Daoy (cell line): ENCODE measurements around the gene BDH1. TPM values are rescaled to one million over a fixed set of nuclear protein-coding genes. Genes with fewer than 3 reads are reported as not detected.
"Not testable (repeated sequence)": the region's sequence is repeated elsewhere in the genome, so short reads cannot be mapped to it uniquely, and the experiment has no call there.

ENCODE experiments used
- DNase-seq: peaks from one replicate; pipeline ENCODE4 v3.0.0-alpha.2; 2015; ENCODE audit warnings: low read depth
- total RNA-seq: library from RNA; depleted of rRNA; stranded (reverse); fragments of >200 nt; shearing (Covaris generic); gene quantifications from 2 replicates; pipeline ENCODE4 v1.2.3, GENCODE V29; 2014

The BDH1 gene
- total RNA-seq, 1 experiment from 2014 or later: 14.9 TPM

GRCh38 chr3:197578376-197578775 is 22.6 kb upstream of the BDH1 start:
- DNase-seq: no peak

DNA sequence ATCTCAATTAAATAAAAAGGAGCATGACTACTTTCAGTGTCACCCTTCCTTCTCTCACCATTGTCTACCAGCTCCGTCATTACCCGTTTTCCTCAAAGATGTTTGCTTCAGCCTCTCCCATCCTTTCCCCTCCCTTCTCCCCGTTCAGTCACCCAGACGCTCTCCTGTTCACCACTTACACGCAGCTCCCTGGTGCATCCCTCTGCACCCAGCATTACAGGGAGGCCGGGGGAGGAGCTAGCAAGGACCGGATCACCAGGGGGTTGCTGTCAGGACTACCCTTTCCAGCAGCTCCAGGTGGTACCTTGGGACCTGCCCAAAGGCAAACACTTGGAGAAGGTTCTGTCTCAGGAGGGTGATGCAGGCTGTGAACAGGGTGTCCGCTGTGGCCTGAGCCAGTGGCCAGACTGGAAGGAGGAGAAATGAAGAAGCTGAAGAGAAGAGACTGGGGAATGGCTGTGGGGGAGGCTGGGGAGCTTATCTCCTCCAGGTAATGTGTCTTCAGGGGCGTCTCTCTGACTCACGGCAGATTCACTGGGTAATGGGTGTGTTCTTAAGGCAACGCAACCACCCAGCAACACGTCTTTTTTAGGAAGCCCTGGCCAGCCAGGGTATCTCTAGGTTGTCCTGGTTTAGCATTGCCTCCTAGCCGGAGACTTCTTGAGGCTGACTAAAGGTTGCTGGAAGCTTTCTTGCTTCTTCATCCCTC is 21.8 kb upstream of the BDH1 start:
- DNase-seq: no peak

GRCh38 chr3:197576838-197577237 is 21.1 kb upstream of the BDH1 start:
- DNase-seq: no peak

- no peak for DNase-seq
Observed at GRCh38 chr3:197575362-197575761, 19.6 kb upstream of the BDH1 start.

DNA sequence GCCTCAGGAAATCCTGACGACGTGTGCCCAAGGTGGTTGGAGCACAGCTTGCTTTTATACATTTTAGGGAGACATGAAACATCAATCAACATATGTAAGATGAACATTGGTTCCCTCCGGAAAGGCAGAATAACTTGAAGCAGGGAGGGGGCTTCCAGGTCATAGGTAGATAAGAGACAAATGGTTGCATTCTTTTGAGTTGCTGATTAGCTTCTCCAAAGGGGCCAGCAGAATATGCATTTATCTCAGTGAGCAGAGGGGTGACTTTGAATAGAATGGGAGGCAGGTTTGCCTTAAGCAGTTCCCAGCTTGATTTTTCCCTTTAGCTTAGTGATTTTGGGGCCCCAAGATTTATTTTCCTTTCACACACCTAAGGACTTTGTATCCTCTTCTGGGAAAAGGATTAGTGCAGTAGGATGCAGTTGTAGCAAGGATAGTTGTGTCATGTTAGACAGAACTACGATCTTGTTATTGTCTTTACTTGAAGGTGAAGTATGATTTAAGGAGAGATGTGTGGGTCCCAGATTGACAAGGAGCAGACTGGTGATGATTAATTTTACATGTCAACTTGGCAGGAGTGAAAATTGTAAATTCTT is 18.7 kb upstream of the BDH1 start:
- DNase-seq: not testable (repeated sequence)

- DNase-seq: no peak
Observed at GRCh38 chr3:197573048-197573767, 17.4 kb upstream of the BDH1 start.

GRCh38 chr3:197571880-197572172 is 16.1 kb upstream of the BDH1 start:
- not testable (repeated sequence) for DNase-seq

GRCh38 chr3:197571074-197571879 is 15.5 kb upstream of the BDH1 start:
- DNase-seq: not testable (repeated sequence)

- not testable (repeated sequence) for DNase-seq
Observed at GRCh38 chr3:197569433-197569832, 13.7 kb upstream of the BDH1 start.

DNA sequence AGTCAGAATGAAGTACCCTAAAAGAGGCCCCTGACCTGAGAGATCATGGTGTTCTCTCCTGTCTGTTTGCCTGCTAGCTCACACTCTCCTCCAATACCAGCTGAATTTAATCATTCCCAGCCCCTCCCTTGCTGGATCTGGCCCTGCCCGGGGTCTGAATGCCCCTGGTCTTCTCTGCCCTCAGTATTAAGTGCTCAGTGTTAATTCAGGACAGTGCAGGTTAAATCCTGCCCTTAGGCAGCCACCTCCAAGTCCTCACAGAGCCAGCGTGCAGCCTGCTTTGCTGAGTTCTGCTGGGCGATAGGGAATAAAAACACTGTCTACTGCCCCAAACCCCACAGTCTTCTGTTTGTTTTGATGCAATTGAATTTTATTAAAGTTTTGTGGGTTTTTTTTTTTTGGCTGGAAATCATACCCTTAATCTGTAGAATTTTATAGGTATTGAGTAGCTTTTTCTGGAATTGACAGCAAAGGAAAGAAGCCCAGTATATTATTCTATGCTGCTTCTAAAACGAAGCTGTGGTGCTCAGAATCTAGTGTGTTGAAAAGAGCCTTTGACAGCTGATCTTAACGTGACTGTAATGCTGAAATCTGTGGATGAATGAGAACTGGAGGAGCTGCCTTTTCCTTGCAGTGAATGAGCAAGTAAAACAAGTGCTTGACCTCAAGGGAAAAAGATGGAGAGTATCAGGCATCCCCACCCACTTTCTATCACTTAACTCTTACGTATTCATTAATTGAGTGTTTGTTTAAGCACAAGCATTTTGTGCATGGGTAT is 12.3 kb upstream of the BDH1 start:
- no peak for DNase-seq

- not testable (repeated sequence) for DNase-seq
Observed at GRCh38 chr3:197566155-197566554, 10.4 kb upstream of the BDH1 start.

- DNase-seq: no peak
Observed at GRCh38 chr3:197564097-197564843, 8.5 kb upstream of the BDH1 start.

DNA sequence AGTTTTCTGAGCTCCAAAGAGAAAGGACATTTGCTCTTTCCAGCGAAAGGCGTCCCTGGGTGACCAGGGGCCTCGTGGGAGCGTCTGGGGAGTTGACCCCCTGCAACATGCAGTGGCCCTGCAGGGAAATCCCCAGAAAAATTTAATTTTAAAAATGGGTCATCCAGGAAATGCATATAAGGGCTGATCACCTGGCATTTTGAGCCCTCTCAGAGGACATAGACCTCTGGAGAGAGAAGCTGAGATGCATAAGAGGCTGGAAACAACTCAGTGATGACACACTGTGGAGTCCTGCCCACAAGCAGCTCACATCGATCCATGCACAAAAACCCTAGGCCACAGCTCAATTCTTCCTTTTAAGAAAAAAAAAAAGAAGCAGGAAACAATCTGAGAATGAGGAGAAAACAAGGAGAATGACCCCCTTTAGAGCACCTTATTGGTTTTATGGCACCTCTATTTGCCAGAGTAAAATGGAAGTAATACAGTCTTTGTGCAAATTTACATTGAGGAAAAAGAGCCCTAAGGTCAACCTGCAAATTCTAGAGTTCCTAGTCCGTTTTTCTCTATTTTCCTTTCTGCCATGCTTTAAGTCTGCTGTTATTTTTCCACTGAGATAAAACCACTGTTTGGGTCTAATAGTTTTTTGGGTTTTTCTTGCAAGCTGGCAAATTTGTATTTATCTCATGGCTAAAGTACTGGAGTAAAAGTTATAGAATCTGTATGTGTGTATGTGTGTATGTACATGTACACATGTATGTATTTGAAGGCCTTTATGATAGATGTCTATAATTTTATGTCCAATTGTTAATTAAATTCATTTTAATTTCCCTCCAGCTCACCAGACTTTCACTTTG is 6.9 kb upstream of the BDH1 start:
- DNase-seq: no peak

GRCh38 chr3:197561926-197562325 is 6.2 kb upstream of the BDH1 start:
- no peak for DNase-seq

DNA sequence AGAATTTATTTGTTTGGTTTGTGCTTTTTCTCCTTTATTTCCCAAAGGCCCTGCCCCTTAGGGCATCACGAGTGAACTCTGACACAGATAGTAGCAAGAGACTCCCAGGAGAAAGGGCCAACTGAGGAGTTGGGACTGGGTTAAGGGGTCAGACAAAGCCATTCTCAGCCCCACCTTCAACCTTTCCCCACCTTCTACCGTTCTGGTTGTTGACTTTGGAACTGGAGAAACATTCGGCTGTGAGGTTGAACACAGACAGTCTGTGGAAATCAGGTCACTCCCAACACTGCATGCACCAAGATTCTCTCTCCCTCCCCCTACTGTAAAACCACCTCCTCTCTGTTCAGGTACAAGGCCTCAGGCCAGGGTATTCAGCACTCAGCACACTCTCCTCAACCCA is 3.9 kb upstream of the BDH1 start:
- no peak for DNase-seq

DNA sequence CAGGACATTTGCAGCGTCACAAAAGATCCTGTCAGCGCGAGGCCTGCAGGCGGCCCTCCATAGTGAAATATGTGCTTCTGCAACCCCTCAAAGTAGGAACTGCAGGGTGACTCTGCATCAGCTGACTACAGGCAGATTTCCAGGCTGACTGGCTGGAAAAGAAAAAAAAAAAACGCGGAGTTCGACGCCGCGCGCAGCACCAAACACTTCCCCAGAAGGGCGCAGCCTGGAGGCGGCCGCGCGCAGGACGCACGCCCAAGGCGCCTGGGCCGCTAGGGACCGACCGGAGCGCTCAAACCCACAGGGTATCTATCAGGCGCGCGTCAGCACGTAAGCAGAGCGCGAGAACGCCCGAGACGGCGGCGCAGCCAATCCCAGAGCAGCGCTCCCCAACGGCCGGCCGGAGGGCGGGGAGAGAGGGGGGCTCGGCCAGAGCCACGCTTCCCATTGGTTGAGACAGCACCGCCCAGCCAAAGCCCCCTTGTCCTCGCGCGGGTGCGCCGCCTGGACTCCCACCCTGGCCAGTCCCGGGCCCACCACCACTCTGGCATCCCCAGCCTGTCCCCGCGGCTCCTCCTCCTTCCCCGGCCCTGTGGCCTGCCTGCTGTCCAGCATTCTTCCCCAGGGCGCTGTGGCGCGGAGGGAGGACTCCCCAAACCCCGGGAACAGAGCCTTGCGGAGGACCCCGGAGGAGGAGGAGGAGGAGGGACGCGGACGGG is 1.0 kb downstream of the BDH1 start:
- peak; percentile 99 for DNase-seq

DNA sequence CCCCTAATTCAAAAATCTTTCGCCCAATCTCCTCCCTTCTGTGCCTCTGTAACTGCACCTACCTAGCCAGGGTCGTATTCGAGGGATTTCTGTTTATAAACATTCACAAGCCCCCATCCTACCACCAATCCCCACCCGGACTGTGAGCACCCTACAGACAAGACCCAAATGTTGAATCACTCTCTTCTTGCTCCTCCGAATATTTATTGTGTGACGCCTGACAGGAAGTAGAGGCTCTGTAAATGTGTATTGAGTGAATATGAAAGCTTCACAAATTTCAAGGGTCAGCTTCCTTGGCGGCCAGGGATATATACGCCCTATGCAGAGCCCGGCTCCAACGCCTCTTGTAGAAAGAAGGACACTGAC is 1.6 kb downstream of the BDH1 start:
- DNase-seq: no peak

DNA sequence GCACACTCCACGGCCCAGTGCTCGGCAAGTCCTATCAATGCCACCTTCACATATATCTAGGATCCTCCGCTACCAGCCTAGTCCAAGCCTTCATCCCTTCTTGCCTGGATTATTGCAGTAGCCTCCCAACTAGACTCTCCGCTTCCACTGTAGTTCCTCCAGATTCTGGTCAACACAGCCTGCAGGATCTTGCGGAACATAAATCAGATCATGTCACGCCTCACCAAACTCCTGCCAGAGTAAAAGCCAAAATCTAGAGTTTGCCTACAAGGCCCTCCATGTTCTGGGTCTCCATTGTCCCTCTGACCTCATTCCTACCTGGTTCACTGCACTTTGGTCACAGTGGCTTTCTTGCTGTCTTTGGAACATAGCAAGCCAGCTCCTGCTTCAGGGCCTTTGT is 3.6 kb downstream of the BDH1 start:
- DNase-seq: no peak

- DNase-seq: no peak
Observed at GRCh38 chr3:197550489-197550888, 5.3 kb downstream of the BDH1 start.
